GM12875 (cell line): ENCODE results near the gene MAPK8IP3.

Source experiments
- H3K4me3 ChIP-seq: one replicate; pipeline ENCODE4 v1.5.1; 2011; ENCODE audit warnings: low read depth, low read length, control low read depth
- TF ChIP-seq, protein P1 (sequence below): IDR thresholded peaks from 2 replicates; pipeline ENCODE4 v1.5.1; 2011; ENCODE audit warnings: low read depth, mild to moderate bottlenecking, control low read depth, inconsistent platforms, low read length, moderate library complexity, borderline replicate concordance; ENCODE audit not compliant: insufficient read depth

Gene MAPK8IP3

DNA sequence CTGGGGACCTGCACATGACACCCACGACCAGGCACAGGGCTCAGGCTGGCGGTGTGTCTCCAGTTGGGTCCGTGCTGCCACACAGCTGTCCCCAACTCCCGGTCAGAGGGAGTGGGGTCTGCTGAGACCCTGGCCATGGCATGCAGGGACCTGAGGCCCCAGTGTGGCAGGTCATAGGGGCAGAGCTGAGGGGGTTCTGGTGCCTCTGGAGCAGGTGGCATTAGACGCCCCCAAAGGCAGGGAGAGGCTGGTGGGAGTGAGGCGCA, 81.0 kb downstream of the MAPK8IP3 start:
- TF ChIP-seq, protein P1, sequence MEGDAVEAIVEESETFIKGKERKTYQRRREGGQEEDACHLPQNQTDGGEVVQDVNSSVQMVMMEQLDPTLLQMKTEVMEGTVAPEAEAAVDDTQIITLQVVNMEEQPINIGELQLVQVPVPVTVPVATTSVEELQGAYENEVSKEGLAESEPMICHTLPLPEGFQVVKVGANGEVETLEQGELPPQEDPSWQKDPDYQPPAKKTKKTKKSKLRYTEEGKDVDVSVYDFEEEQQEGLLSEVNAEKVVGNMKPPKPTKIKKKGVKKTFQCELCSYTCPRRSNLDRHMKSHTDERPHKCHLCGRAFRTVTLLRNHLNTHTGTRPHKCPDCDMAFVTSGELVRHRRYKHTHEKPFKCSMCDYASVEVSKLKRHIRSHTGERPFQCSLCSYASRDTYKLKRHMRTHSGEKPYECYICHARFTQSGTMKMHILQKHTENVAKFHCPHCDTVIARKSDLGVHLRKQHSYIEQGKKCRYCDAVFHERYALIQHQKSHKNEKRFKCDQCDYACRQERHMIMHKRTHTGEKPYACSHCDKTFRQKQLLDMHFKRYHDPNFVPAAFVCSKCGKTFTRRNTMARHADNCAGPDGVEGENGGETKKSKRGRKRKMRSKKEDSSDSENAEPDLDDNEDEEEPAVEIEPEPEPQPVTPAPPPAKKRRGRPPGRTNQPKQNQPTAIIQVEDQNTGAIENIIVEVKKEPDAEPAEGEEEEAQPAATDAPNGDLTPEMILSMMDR, result no peak
- no peak overlapping the region for H3K4me3 ChIP-seq

DNA sequence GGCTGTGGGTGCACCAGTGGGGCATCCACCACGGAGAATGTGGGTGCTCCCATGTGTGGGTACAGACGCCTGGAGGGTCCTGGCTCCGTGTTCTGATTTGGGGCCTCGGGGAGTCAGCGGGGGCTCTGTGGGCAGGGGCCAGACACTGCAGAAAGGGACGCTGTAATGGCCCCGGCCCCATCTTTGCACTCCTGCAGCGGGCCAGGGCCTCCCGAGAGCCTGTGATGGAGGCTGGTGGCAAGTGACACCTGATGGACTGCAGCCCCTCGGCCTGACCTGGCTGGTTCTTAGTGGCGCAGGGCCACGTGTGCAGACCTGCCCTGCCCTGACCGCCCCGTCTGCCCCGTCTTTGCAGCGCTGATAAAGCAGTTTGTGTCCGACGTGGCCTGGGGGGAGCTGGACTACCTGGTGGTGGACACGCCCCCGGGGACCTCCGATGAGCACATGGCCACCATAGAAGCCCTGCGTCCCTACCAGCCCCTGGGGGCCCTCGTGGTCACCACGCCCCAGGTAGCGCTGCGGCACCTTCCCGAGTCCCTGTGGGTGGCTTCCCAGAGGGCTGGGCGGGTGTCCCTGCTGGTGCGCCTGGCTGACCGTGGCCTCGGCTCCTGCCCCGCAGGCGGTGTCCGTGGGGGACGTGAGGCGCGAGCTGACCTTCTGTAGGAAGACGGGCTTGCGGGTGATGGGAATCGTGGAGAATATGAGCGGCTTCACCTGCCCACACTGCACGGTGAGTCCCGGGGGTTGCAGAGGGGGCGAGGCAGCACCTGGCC, 81.5 kb downstream of the MAPK8IP3 start:
- no peak overlapping the region for H3K4me3 ChIP-seq
- TF ChIP-seq, protein P1, result no peak

DNA sequence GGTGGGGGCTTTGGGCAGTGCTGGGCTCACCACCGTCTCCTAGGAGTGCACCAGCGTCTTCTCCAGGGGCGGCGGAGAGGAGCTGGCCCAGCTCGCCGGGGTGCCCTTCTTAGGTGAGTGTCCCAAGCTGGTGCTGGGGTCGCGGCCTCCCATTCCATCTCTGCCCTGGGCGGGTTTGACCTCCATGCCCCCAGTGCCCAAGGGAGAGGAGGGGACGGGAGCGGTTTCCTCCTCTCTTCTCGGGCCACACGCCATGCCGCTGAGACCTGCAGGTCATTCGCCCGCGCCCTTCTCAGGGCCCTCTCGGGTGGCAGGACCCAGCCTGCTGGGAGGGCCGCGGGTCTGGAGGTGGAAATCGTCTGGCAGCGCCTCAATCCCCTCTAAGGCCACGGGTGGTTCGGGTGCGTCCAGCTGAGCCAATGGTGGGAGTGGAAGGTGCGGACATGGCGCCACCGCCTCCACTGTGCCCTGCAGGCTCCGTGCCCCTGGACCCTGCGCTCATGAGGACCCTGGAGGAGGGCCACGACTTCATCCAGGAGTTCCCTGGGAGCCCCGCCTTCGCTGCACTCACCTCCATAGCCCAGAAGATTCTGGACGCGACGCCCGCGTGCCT, 82.2 kb downstream of the MAPK8IP3 start:
- H3K4me3 ChIP-seq, result no peak overlapping the region
- TF ChIP-seq, protein P1, result no peak

GRCh38 chr16:1788708-1789100, 82.7 kb downstream of the MAPK8IP3 start:
- TF ChIP-seq, protein P1, result no peak

GRCh38 chr16:1789643-1790045, 83.6 kb downstream of the MAPK8IP3 start:
- TF ChIP-seq, protein P1, result no peak
- H3K4me3 ChIP-seq, result no peak overlapping the region

More at GRCh38 chr16:1788708-1789100, 82.7 kb downstream of the MAPK8IP3 start:
- H3K4me3 ChIP-seq, result no peak overlapping the region

- H3K4me3 ChIP-seq, result no peak overlapping the region
- TF ChIP-seq, protein P1, result no peak
Measured at GRCh38 chr16:1790261-1790610, 84.2 kb downstream of the MAPK8IP3 start.

GRCh38 chr16:1790611-1791255, 84.7 kb downstream of the MAPK8IP3 start:
- TF ChIP-seq, protein P1, result no peak
- H3K4me3 ChIP-seq, result no peak overlapping the region
